Measurements from ENCODE around the gene ADCY1. TPM values are rescaled to one million over a fixed set of nuclear protein-coding genes. Genes with fewer than 3 reads are reported as not detected.

ADCY1 gene
- polyA plus RNA-seq, 1 experiment, result 0.26 TPM

GRCh38 chr7:45655539-45655938, 81.4 kb downstream of the ADCY1 start:
- POLR2A ChIA-PET, result no interaction called here
- CTCF ChIA-PET, result interaction anchor here (1.5 to 2.8 kb wide), 2 partner anchors 8 to 54 kb away, joined by 3 to 18 read pairs; no protein-coding TSS in a partner anchor
- TF ChIP-seq CTCF (IDR thresholded peaks at IDR 0.05; ENCODE audit: insufficient read depth, low read depth, low read length), result no peak
- DNase-seq (ENCODE audit: low read depth), result no peak
- no peaks in the 10 kb centered on the region for H3K36me3 ChIP-seq (ENCODE audit: control insufficient read depth, insufficient read depth, low read length)
- peaks cover 2% of the 10 kb centered on the region for H3K27me3 ChIP-seq (ENCODE audit: control insufficient read depth, insufficient read depth, low read length)
- H3K4me3 ChIP-seq (ENCODE audit: low read depth, low read length), result no peak overlapping the region

GRCh38 chr7:45656431-45656830, 82.3 kb downstream of the ADCY1 start:
- Histone ChIP-seq H3K4me3 (ENCODE audit: low read depth, low read length) (no peak overlapping the region), H3K27me3 (ENCODE audit: control insufficient read depth, insufficient read depth, low read length) (no peaks in the 10 kb centered on the region; the same call in none of the 2 replicates), H3K36me3 (ENCODE audit: control insufficient read depth, insufficient read depth, low read length) (no peaks in the 10 kb centered on the region)
- POLR2A ChIA-PET, result no interaction called here
- DNase-seq (ENCODE audit: low read depth), result no peak
- CTCF ChIA-PET, result no interaction called here
- TF ChIP-seq CTCF (IDR thresholded peaks at IDR 0.05; ENCODE audit: insufficient read depth, low read depth, low read length), result no peak

GRCh38 chr7:45657136-45657889, 83.1 kb downstream of the ADCY1 start:
- no peak for TF ChIP-seq CTCF (IDR thresholded peaks at IDR 0.05; ENCODE audit: insufficient read depth, low read depth, low read length)
- H3K36me3 ChIP-seq (ENCODE audit: control insufficient read depth, insufficient read depth, low read length), result no peaks in the 10 kb centered on the region
- ChIA-PET CTCF (interaction anchor here (1.2 kb wide), 1 partner anchor 197 kb away, joined by 4 read pairs; no protein-coding TSS in a partner anchor), POLR2A (no interaction called here)
- H3K4me3 ChIP-seq (ENCODE audit: low read depth, low read length), result no peak overlapping the region
- H3K27me3 ChIP-seq (ENCODE audit: control insufficient read depth, insufficient read depth, low read length), result no peaks in the 10 kb centered on the region; the same call in 1 of the 2 replicates
- no peak for DNase-seq (ENCODE audit: low read depth)

- ChIA-PET POLR2A (no interaction called here), CTCF (interaction anchor here (0.5 to 1.2 kb wide), 3 partner anchors 153 to 196 kb away, joined by 3 to 4 read pairs (median 3); no protein-coding TSS in a partner anchor)
- H3K4me3 ChIP-seq (ENCODE audit: low read depth, low read length), result no peak overlapping the region
- TF ChIP-seq CTCF (IDR thresholded peaks at IDR 0.05; ENCODE audit: insufficient read depth, low read depth, low read length), result no peak
- H3K36me3 ChIP-seq (ENCODE audit: control insufficient read depth, insufficient read depth, low read length), result no peaks in the 10 kb centered on the region
- no peak for DNase-seq (ENCODE audit: low read depth)
- no peaks in the 10 kb centered on the region; the same call in 1 of the 2 replicates for H3K27me3 ChIP-seq (ENCODE audit: control insufficient read depth, insufficient read depth, low read length)
Measured at GRCh38 chr7:45657890-45658715, 83.9 kb downstream of the ADCY1 start.

Measured in BJ (cell line).